ENCODE data around the gene OTUD3.

OTUD3 gene

DNA sequence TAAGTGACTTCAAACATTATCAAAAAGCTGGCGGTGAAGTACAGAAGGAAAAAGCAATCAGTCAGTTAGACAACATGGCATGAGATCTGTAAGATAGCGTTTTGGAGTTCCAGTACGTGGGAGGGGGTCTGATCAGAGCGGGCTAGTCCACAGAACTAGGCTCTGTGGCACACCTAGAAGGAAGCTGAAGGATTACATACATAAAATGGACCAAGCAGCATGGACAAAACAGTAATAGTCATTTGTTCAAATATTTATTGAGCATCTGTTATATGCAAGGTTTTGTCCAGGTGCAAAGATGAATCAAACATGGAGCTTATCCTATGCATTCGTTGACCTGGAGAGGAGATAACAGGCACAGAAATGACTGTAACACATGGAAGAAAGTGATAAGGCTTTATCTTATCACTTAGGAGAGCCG lies 64.1 kb downstream of the OTUD3 start:
- H3K9ac ChIP-seq (ENCODE audit: low read length): no peak overlapping the region
- no peaks in the 10 kb centered on the region for H3F3A ChIP-seq (ENCODE audit: insufficient read depth, low read length)
- no peaks in the 10 kb centered on the region for H3K4me1 ChIP-seq (ENCODE audit: insufficient read depth, low read length, severe bottlenecking)
- no peaks in the 10 kb centered on the region for H3K79me2 ChIP-seq (ENCODE audit: insufficient read depth, low read length)
- H2AFZ ChIP-seq (ENCODE audit: low read length): no peak overlapping the region
- no peak overlapping the region for H3K4me2 ChIP-seq (ENCODE audit: low read length)
- no peak overlapping the region for H3K4me3 ChIP-seq (ENCODE audit: low read depth, low read length, poor library complexity, severe bottlenecking)
- H3K9me3 ChIP-seq (ENCODE audit: low read length): no peaks in the 10 kb centered on the region
- H4K20me1 ChIP-seq (ENCODE audit: insufficient read depth, low read length): no peaks in the 10 kb centered on the region
- no peak overlapping the region for H3K27ac ChIP-seq (ENCODE audit: low read depth, low read length, poor library complexity, severe bottlenecking)
- no peaks in the 10 kb centered on the region for H3K36me3 ChIP-seq (ENCODE audit: insufficient read depth, low read length)
- no peaks in the 10 kb centered on the region for H3K9me2 ChIP-seq (ENCODE audit: low read depth, low read length)
- TF ChIP-seq, protein P1, sequence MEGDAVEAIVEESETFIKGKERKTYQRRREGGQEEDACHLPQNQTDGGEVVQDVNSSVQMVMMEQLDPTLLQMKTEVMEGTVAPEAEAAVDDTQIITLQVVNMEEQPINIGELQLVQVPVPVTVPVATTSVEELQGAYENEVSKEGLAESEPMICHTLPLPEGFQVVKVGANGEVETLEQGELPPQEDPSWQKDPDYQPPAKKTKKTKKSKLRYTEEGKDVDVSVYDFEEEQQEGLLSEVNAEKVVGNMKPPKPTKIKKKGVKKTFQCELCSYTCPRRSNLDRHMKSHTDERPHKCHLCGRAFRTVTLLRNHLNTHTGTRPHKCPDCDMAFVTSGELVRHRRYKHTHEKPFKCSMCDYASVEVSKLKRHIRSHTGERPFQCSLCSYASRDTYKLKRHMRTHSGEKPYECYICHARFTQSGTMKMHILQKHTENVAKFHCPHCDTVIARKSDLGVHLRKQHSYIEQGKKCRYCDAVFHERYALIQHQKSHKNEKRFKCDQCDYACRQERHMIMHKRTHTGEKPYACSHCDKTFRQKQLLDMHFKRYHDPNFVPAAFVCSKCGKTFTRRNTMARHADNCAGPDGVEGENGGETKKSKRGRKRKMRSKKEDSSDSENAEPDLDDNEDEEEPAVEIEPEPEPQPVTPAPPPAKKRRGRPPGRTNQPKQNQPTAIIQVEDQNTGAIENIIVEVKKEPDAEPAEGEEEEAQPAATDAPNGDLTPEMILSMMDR (IDR thresholded peaks at IDR 0.05; ENCODE audit: low read length): no peak
- no peak for TF ChIP-seq EZH2 (IDR thresholded peaks at IDR 0.05; ENCODE audit: borderline replicate concordance, low read length)
- no peaks in the 10 kb centered on the region for H3K27me3 ChIP-seq (ENCODE audit: insufficient read depth, low read length)

DNA sequence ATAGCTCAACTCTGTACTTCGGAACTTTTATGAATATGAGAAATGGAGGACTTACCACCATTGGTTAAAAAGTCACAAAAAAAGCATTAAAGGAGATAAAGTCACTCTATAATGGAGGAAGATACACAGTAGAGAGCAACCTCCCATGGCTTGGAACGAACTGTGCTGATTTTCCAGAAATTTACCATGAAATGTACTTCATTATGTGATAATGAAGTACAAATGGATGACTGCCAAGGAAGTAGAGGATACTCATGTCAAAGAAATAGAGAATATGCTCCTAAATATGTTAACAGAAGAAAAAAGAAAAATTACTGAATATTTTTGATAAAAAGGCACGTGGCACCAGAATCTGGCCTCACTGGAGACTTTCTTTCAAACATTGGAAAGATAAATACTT lies 64.8 kb downstream of the OTUD3 start:
- no peak overlapping the region for H3K9ac ChIP-seq (ENCODE audit: low read length)
- no peak for TF ChIP-seq EZH2 (IDR thresholded peaks at IDR 0.05; ENCODE audit: borderline replicate concordance, low read length)
- H3K27ac ChIP-seq (ENCODE audit: low read depth, low read length, poor library complexity, severe bottlenecking): no peak overlapping the region

DNA sequence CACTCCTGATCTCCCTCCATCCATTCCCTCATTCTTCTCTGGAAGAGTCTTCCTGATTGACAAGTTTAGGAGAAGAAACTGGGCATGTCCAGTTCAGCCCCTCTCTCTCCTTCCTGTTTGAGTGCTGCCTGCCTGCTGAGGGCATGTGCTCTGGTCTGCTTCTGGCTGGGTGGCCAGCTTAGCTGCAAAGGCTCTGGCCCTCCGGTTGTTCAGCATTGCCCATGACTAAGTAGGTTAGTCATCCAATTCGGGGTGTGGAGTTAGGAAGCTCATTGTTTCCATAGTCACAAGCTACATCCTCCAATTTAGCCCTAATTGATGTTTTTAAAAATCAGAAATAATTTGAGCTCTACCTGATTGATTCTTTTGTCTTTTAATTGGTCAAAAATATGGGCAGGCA lies 66.8 kb downstream of the OTUD3 start:
- Histone ChIP-seq H3K27ac (ENCODE audit: low read depth, low read length, poor library complexity, severe bottlenecking) (no peak overlapping the region), H2AFZ (ENCODE audit: low read length) (no peak overlapping the region), H3K4me1 (ENCODE audit: insufficient read depth, low read length, severe bottlenecking) (no peaks in the 10 kb centered on the region), H3K9ac (ENCODE audit: low read length) (no peak overlapping the region), H3K4me3 (ENCODE audit: low read depth, low read length, poor library complexity, severe bottlenecking) (no peak overlapping the region), H3K27me3 (ENCODE audit: insufficient read depth, low read length) (no peaks in the 10 kb centered on the region; the same call in 1 of the 2 replicates), H3K4me2 (ENCODE audit: low read length) (no peak overlapping the region), H3K9me3 (ENCODE audit: low read length) (0 out of 2 replicates have a peak, but pooled peaks cover 2% of the 10 kb centered on the region), H3K9me2 (ENCODE audit: low read depth, low read length) (no peaks in the 10 kb centered on the region), H3F3A (ENCODE audit: insufficient read depth, low read length) (no peaks in the 10 kb centered on the region), H3K79me2 (ENCODE audit: insufficient read depth, low read length) (no peaks in the 10 kb centered on the region), H4K20me1 (ENCODE audit: insufficient read depth, low read length) (no peaks in the 10 kb centered on the region), H3K36me3 (ENCODE audit: insufficient read depth, low read length) (no peaks in the 10 kb centered on the region; the same call in 1 of the 2 replicates)
- TF ChIP-seq, protein P1 (IDR thresholded peaks at IDR 0.05; ENCODE audit: low read length): no peak
- no peak for TF ChIP-seq EZH2 (IDR thresholded peaks at IDR 0.05; ENCODE audit: borderline replicate concordance, low read length)

More for the DNA sequence above, 64.8 kb downstream of the OTUD3 start:
- H3K36me3 ChIP-seq (ENCODE audit: insufficient read depth, low read length): no peaks in the 10 kb centered on the region
- H3F3A ChIP-seq (ENCODE audit: insufficient read depth, low read length): no peaks in the 10 kb centered on the region
- no peaks in the 10 kb centered on the region for H3K27me3 ChIP-seq (ENCODE audit: insufficient read depth, low read length)
- no peaks in the 10 kb centered on the region for H3K79me2 ChIP-seq (ENCODE audit: insufficient read depth, low read length)
- H3K9me2 ChIP-seq (ENCODE audit: low read depth, low read length): no peaks in the 10 kb centered on the region
- no peak overlapping the region for H3K4me2 ChIP-seq (ENCODE audit: low read length)
- no peak overlapping the region for H3K4me3 ChIP-seq (ENCODE audit: low read depth, low read length, poor library complexity, severe bottlenecking)
- H2AFZ ChIP-seq (ENCODE audit: low read length): no peak overlapping the region
- H4K20me1 ChIP-seq (ENCODE audit: insufficient read depth, low read length): no peaks in the 10 kb centered on the region
- H3K4me1 ChIP-seq (ENCODE audit: insufficient read depth, low read length, severe bottlenecking): no peaks in the 10 kb centered on the region
- H3K9me3 ChIP-seq (ENCODE audit: low read length): no peaks in the 10 kb centered on the region

DNA sequence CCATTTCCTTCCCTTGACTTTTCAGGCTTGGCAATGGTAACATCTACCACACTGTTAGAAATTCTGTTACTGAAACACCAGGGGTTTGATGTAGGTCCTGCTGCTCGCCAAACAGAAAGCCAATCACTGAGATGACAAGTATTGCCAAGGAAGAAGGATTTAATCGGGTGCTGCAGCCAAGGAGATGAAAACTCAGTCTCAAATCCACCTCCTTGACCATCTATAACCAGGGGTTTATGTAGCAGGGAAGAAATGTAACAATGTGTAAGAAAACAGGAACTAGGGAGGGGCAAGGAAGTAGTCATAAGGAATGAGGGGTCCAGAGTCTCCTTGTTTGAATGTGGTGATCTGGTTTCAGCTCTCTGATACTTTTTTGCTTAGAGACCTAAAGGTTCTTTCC lies 71.9 kb downstream of the OTUD3 start:
- H3F3A ChIP-seq (ENCODE audit: insufficient read depth, low read length): no peaks in the 10 kb centered on the region

More for the DNA sequence above, 71.9 kb downstream of the OTUD3 start:
- no peak for TF ChIP-seq EZH2 (IDR thresholded peaks at IDR 0.05; ENCODE audit: borderline replicate concordance, low read length)
- TF ChIP-seq, protein P1 (IDR thresholded peaks at IDR 0.05; ENCODE audit: low read length): no peak
- Histone ChIP-seq H3K9me3 (ENCODE audit: low read length) (0 out of 2 replicates have a peak, but pooled peaks cover 3% of the 10 kb centered on the region), H3K79me2 (ENCODE audit: insufficient read depth, low read length) (no peaks in the 10 kb centered on the region), H3K9me2 (ENCODE audit: low read depth, low read length) (no peaks in the 10 kb centered on the region), H3K4me1 (ENCODE audit: insufficient read depth, low read length, severe bottlenecking) (no peaks in the 10 kb centered on the region), H3K4me3 (ENCODE audit: low read depth, low read length, poor library complexity, severe bottlenecking) (no peak overlapping the region), H2AFZ (ENCODE audit: low read length) (no peak overlapping the region), H3K9ac (ENCODE audit: low read length) (no peak overlapping the region), H3K27ac (ENCODE audit: low read depth, low read length, poor library complexity, severe bottlenecking) (no peak overlapping the region), H3K4me2 (ENCODE audit: low read length) (no peak overlapping the region), H4K20me1 (ENCODE audit: insufficient read depth, low read length) (no peaks in the 10 kb centered on the region), H3K27me3 (ENCODE audit: insufficient read depth, low read length) (no peaks in the 10 kb centered on the region; the same call in 1 of the 2 replicates), H3K36me3 (ENCODE audit: insufficient read depth, low read length) (no peaks in the 10 kb centered on the region; the same call in 1 of the 2 replicates)
